ENCODE results near the gene CLSTN3. TPM values are rescaled to one million over a fixed set of nuclear protein-coding genes. Genes with fewer than 3 reads are reported as not detected.

The CLSTN3 gene
- total and polyA plus RNA-seq, 9 of the 15 experiments (the other 6 are each of a cell fraction or from before 2014, with no cell fraction given): 0.08 to 23.2 (median 11.0) TPM

GRCh38 chr12:7108796-7109571, 21.2 kb upstream of the CLSTN3 start, which contains the start of gene C1RL (continued):
- no peak for TF ChIP-seq ZC3H8 (IDR thresholded peaks at IDR 0.05)
- TF ChIP-seq CEBPZ (IDR thresholded peaks at IDR 0.05; ENCODE audit: borderline replicate concordance, low read depth, low read length): no peak
- no peak for TF ChIP-seq ZNF282 (CRISPR knock-in tag; IDR thresholded peaks at IDR 0.05)
- TF ChIP-seq SOX6 (IDR thresholded peaks at IDR 0.05): 0 out of 2 replicates have a peak, but pooled peaks have one; percentile 47
- no peak for TF ChIP-seq NFE2L1 (tag; IDR thresholded peaks at IDR 0.05; ENCODE audit: borderline replicate concordance, low read depth)
- no peak for TF ChIP-seq ATF1 (CRISPR knock-in tag; IDR thresholded peaks at IDR 0.05)
- no peak for TF ChIP-seq ATF1 (tag; IDR thresholded peaks at IDR 0.05)
- TF ChIP-seq ZNF407 (IDR thresholded peaks at IDR 0.05; ENCODE audit: low read depth): no peak
- no peak for TF ChIP-seq TCF15 (CRISPR knock-in tag; IDR thresholded peaks at IDR 0.05)
- no peak for TF ChIP-seq ZNF511 (CRISPR knock-in tag; IDR thresholded peaks at IDR 0.05)
- no peak for TF ChIP-seq HOMEZ (CRISPR knock-in tag; IDR thresholded peaks at IDR 0.05)
- no peak for TF ChIP-seq PKNOX1 (IDR thresholded peaks at IDR 0.05)

Measured in K562 (cell line).